Upper lobe of left lung (tissue), 6 donors: ENCODE data around the gene SLITRK3. TPM values are rescaled to one million over a fixed set of nuclear protein-coding genes. Genes with fewer than 3 reads are reported as not detected.
"Not testable (repeated sequence)": the region's sequence is repeated elsewhere in the genome, so short reads cannot be mapped to it uniquely, and the experiment has no call there.

ENCODE experiments used
- ATAC-seq, 2 donors: fragments of 200-7000 bp; cut with Tn5 transposase; one replicate each; pipeline ENCODE4 v1.9.1; 2022; ENCODE audit warnings: mild to moderate bottlenecking in 2 of 2, moderate library complexity in 2 of 2; ENCODE audit not compliant: low FRiP score in 2 of 2
- DNase-seq, 2 donors: peaks; one replicate each; pipeline ENCODE4 v3.0.0-alpha.2; 2019 to 2020
- H3K27ac ChIP-seq, 4 donors: fragments of 200-600 bp; sonication (generic); one replicate each; pipeline ENCODE4 v1.5.1; 2016 to 2019
- H3K27me3 ChIP-seq, 4 donors: fragments of 200-600 bp; sonication (generic); one replicate each; pipeline ENCODE4 v1.5.1; 2017 to 2019
- H3K36me3 ChIP-seq, 4 donors: fragments of 200-600 bp; sonication (generic); one replicate each; pipeline ENCODE4 v1.5.1; 2016 to 2019
- H3K4me1 ChIP-seq, 4 donors: fragments of 200-600 bp; sonication (generic); one replicate each; pipeline ENCODE4 v1.5.1; 2018 to 2019
- H3K4me3 ChIP-seq, 4 donors: fragments of 200-600 bp; sonication (generic); one replicate each; pipeline ENCODE4 v1.5.1; 2017 to 2019; ENCODE audit warnings: mild to moderate bottlenecking in 2 of 4, moderate library complexity in 1 of 4
- H3K9me3 ChIP-seq, 4 donors: fragments of 200-600 bp; sonication (generic); one replicate each; pipeline ENCODE4 v1.5.1; 2018 to 2019
- CTCF ChIP-seq, 6 experiments: fragments of 450-650 bp in 4 of 6; fragments of 200-600 bp in 2 of 6; sonication (generic) in 2 of 6; IDR thresholded peaks; one replicate each; pipeline ENCODE4 v1.5.1; 2016 to 2019; ENCODE audit warnings: antibody characterized with exemption in 6 of 6
- EP300 ChIP-seq, 4 donors: sonication (generic); formaldehyde crosslinking; IDR thresholded peaks; one replicate each; pipeline ENCODE4 v1.5.1; 2017; ENCODE audit warnings: antibody characterized with exemption in 4 of 4, control low read depth in 2 of 4
- POLR2A ChIP-seq, 4 donors: fragments of 450-650 bp; IDR thresholded peaks; one replicate each; pipeline ENCODE4 v1.5.1; 2016 to 2017; ENCODE audit warnings: antibody characterized with exemption in 4 of 4, mild to moderate bottlenecking in 2 of 4
- POLR2AphosphoS5 ChIP-seq, 2 donors: sonication (generic); formaldehyde crosslinking; IDR thresholded peaks; one replicate each; pipeline ENCODE4 v1.5.1; 2017; ENCODE audit warnings: antibody characterized with exemption in 2 of 2
- WGBS, 2 donors: methylation state at CpG; one replicate each; pipeline ENCODE4 v1.1.5; 2017 to 2018; 5-methylcytosine and 5-hydroxymethylcytosine counted together
- total RNA-seq, 6 donors: library from RNA; depleted of rRNA in 4 of 6; stranded (reverse); fragments of >200 nt in 4 of 6; gene quantifications; one replicate each; pipeline versions ENCODE4 v1.1.0 to v1.2.1, GENCODE V29; 2016 to 2021
- donor health status: DM: no; HTN: no; CAD: no; lungs with moderate emphysema.
- donor health status: DM: no; HTN: yes; CAD: no; lungs with severe emphysema.

SLITRK3 gene
- total RNA-seq, 6 donors from 2014 or later = 0.17 to 0.69 (median 0.37) TPM; not detected in 3

- DNase-seq (no peak), ATAC-seq (no peak)
- Histone ChIP-seq H3K27ac (no peak overlapping the region), H3K27me3 (no peaks in the 10 kb centered on the region), H3K4me1 (no peaks in the 10 kb centered on the region), H3K36me3 (no peaks in the 10 kb centered on the region), H3K4me3 (no peak overlapping the region), H3K9me3 (no peaks in the 10 kb centered on the region)
- 89 to 92% methylated on average over 3 of the region's 3 CpGs for WGBS, 2 donors
- no peak for TF ChIP-seq POLR2A (IDR thresholded peaks at IDR 0.05)
- TF ChIP-seq EP300 (IDR thresholded peaks at IDR 0.05) = no peak
- no peak for TF ChIP-seq CTCF (IDR thresholded peaks at IDR 0.05)
- no peak for TF ChIP-seq POLR2AphosphoS5 (IDR thresholded peaks at IDR 0.05)
These were observed 39.3 kb downstream of the SLITRK3 start for GRCh38 chr3:165156757-165157420.

GRCh38 chr3:165148876-165149441 is 47.2 kb downstream of the SLITRK3 start:
- WGBS, 2 donors = 85 to 87% methylated on average over 4 of the region's 4 CpGs
- H3K9me3 ChIP-seq = no peaks in the 10 kb centered on the region
- H3K36me3 ChIP-seq = no peaks in the 10 kb centered on the region
- H3K4me3 ChIP-seq = no peak overlapping the region
- H3K27me3 ChIP-seq = no peaks in the 10 kb centered on the region
- no peak for ATAC-seq
- no peak for TF ChIP-seq EP300 (IDR thresholded peaks at IDR 0.05)
- no peak for TF ChIP-seq CTCF (IDR thresholded peaks at IDR 0.05)
- TF ChIP-seq POLR2A (IDR thresholded peaks at IDR 0.05) = no peak
- no peak for TF ChIP-seq POLR2AphosphoS5 (IDR thresholded peaks at IDR 0.05)
- no peak for DNase-seq
- H3K4me1 ChIP-seq = no peaks in the 10 kb centered on the region
- no peak overlapping the region for H3K27ac ChIP-seq

GRCh38 chr3:165144271-165144670 is 51.9 kb downstream of the SLITRK3 start:
- ATAC-seq = no peak
- H3K4me1 ChIP-seq = no peaks in the 10 kb centered on the region
- no peaks in the 10 kb centered on the region for H3K36me3 ChIP-seq
- H3K27ac ChIP-seq = no peak overlapping the region
- 67 to 78% methylated on average over 1 of the region's 1 CpG for WGBS, 2 donors
- H3K27me3 ChIP-seq = no peaks in the 10 kb centered on the region
- DNase-seq = no peak
- TF ChIP-seq POLR2AphosphoS5 (IDR thresholded peaks at IDR 0.05) = no peak
- no peak for TF ChIP-seq CTCF (IDR thresholded peaks at IDR 0.05)
- TF ChIP-seq EP300 (IDR thresholded peaks at IDR 0.05) = no peak
- TF ChIP-seq POLR2A (IDR thresholded peaks at IDR 0.05) = no peak
- no peaks in the 10 kb centered on the region for H3K9me3 ChIP-seq
- no peak overlapping the region for H3K4me3 ChIP-seq

- not testable (repeated sequence) for H3K4me3 ChIP-seq, H3K4me1 ChIP-seq, H3K36me3 ChIP-seq, H3K27me3 ChIP-seq, H3K9me3 ChIP-seq, ATAC-seq, DNase-seq, H3K27ac ChIP-seq
- 66 to 72% methylated on average over 2 to 7 of the region's 7 CpGs for WGBS, 2 donors
These were observed 56.3 kb downstream of the SLITRK3 start for GRCh38 chr3:165139918-165140317.

Other genes starting within 250 kb of the SLITRK3 start
- gene SI, start 117.9 kb downstream of the SLITRK3 start, total RNA-seq = not detected